Stimulated activated memory B cell treated with anti-CD40 and anti-IgM and Interleukin-4, amounts not matched to agents 10 μg/mL and 1 μg/mL and 100 μg/mL, for 72 hours (primary cell): ENCODE data around the gene POP5.

Experiments used
- ATAC-seq: fragments of 150-1000 bp; cut with Tn5 transposase; 2 replicates; pipeline ENCODE4 v1.10.0; 2021
- H3K27ac Mint-ChIP-seq: one replicate; pipeline ENCODE4 v1.8.0; 2022; ENCODE audit warnings: mild to moderate bottlenecking, mixed read lengths
- H3K27me3 Mint-ChIP-seq: one replicate; pipeline ENCODE4 v1.8.0; 2022; ENCODE audit warnings: mixed read lengths
- H3K36me3 Mint-ChIP-seq: one replicate; pipeline ENCODE4 v1.8.0; 2022; ENCODE audit warnings: mixed read lengths
- H3K4me1 Mint-ChIP-seq: one replicate; pipeline ENCODE4 v1.8.0; 2022; ENCODE audit warnings: mixed read lengths
- H3K4me3 Mint-ChIP-seq: one replicate; pipeline ENCODE4 v1.8.0; 2022; ENCODE audit warnings: mild to moderate bottlenecking, moderate library complexity, mixed read lengths
- H3K9me3 Mint-ChIP-seq: one replicate; pipeline ENCODE4 v1.8.0; 2022; ENCODE audit warnings: mixed read lengths

POP5 gene

GRCh38 chr12:120598674-120599463 is 17.7 kb upstream of the POP5 start:
- H3K36me3 Mint-ChIP-seq: no peaks in the 10 kb centered on the region
- no peak overlapping the region for H3K4me3 Mint-ChIP-seq
- no peak overlapping the region for H3K27ac Mint-ChIP-seq
- peaks cover 8% of the 10 kb centered on the region for H3K4me1 Mint-ChIP-seq
- ATAC-seq: peak; percentile 41
- H3K9me3 Mint-ChIP-seq: no peaks in the 10 kb centered on the region
- H3K27me3 Mint-ChIP-seq: peaks cover 42% of the 10 kb centered on the region

- peaks cover 8% of the 10 kb centered on the region for H3K4me1 Mint-ChIP-seq
- H3K27me3 Mint-ChIP-seq: peaks cover 41% of the 10 kb centered on the region
- ATAC-seq: no peak
- H3K36me3 Mint-ChIP-seq: no peaks in the 10 kb centered on the region
- H3K9me3 Mint-ChIP-seq: no peaks in the 10 kb centered on the region
- H3K4me3 Mint-ChIP-seq: no peak overlapping the region
- no peak overlapping the region for H3K27ac Mint-ChIP-seq
Measured at GRCh38 chr12:120597861-120598260, 16.7 kb upstream of the POP5 start.

- H3K36me3 Mint-ChIP-seq: no peaks in the 10 kb centered on the region
- peaks cover 31% of the 10 kb centered on the region for H3K27me3 Mint-ChIP-seq
Measured at GRCh38 chr12:120596901-120597300, 15.7 kb upstream of the POP5 start.

GRCh38 chr12:120592121-120593049 is 11.2 kb upstream of the POP5 start:
- Mint-ChIP-seq H3K36me3 (no peaks in the 10 kb centered on the region), H3K4me1 (no peaks in the 10 kb centered on the region), H3K27ac (no peak overlapping the region)

More at GRCh38 chr12:120596901-120597300, 15.7 kb upstream of the POP5 start:
- Mint-ChIP-seq H3K4me3 (no peak overlapping the region), H3K27ac (no peak overlapping the region), H3K4me1 (no peaks in the 10 kb centered on the region), H3K9me3 (no peaks in the 10 kb centered on the region)
- no peak for ATAC-seq

GRCh38 chr12:120590741-120591407 is 9.7 kb upstream of the POP5 start:
- H3K4me3 Mint-ChIP-seq: no peak overlapping the region
- H3K9me3 Mint-ChIP-seq: no peaks in the 10 kb centered on the region
- no peaks in the 10 kb centered on the region for H3K36me3 Mint-ChIP-seq
- no peak overlapping the region for H3K27ac Mint-ChIP-seq
- ATAC-seq: no peak
- H3K27me3 Mint-ChIP-seq: no peaks in the 10 kb centered on the region
- H3K4me1 Mint-ChIP-seq: no peaks in the 10 kb centered on the region

More at GRCh38 chr12:120592121-120593049, 11.2 kb upstream of the POP5 start:
- no peak for ATAC-seq
- peaks cover 3% of the 10 kb centered on the region for H3K27me3 Mint-ChIP-seq
- no peak overlapping the region for H3K4me3 Mint-ChIP-seq
- no peaks in the 10 kb centered on the region for H3K9me3 Mint-ChIP-seq

GRCh38 chr12:120588948-120589930 is 8.0 kb upstream of the POP5 start:
- Mint-ChIP-seq H3K27me3 (no peaks in the 10 kb centered on the region), H3K4me3 (no peak overlapping the region), H3K36me3 (no peaks in the 10 kb centered on the region), H3K4me1 (peaks cover 3% of the 10 kb centered on the region), H3K27ac (no peak overlapping the region), H3K9me3 (no peaks in the 10 kb centered on the region)
- no peak for ATAC-seq

- Mint-ChIP-seq H3K9me3 (no peaks in the 10 kb centered on the region), H3K4me3 (no peak overlapping the region), H3K4me1 (peaks cover 12% of the 10 kb centered on the region), H3K36me3 (no peaks in the 10 kb centered on the region), H3K27me3 (no peaks in the 10 kb centered on the region), H3K27ac (no peak overlapping the region)
- ATAC-seq: no peak
Measured at GRCh38 chr12:120588371-120588770, 7.2 kb upstream of the POP5 start.

- Mint-ChIP-seq H3K36me3 (no peaks in the 10 kb centered on the region), H3K27ac (no peak overlapping the region), H3K9me3 (no peaks in the 10 kb centered on the region), H3K27me3 (no peaks in the 10 kb centered on the region), H3K4me3 (no peak overlapping the region), H3K4me1 (peaks cover 19% of the 10 kb centered on the region)
- no peak for ATAC-seq
Measured at GRCh38 chr12:120586860-120587259, 5.7 kb upstream of the POP5 start.

GRCh38 chr12:120586206-120586605 is 5.0 kb upstream of the POP5 start:
- Mint-ChIP-seq H3K27ac (no peak overlapping the region), H3K9me3 (no peaks in the 10 kb centered on the region), H3K27me3 (no peaks in the 10 kb centered on the region), H3K4me1 (peaks cover 26% of the 10 kb centered on the region), H3K4me3 (no peak overlapping the region), H3K36me3 (no peaks in the 10 kb centered on the region)
- ATAC-seq: no peak

- H3K4me3 Mint-ChIP-seq: peak overlapping the region; percentile 76
- no peaks in the 10 kb centered on the region for H3K36me3 Mint-ChIP-seq
- ATAC-seq: peak; percentile 37
- H3K27me3 Mint-ChIP-seq: no peaks in the 10 kb centered on the region
- peak overlapping the region; percentile 55 for H3K27ac Mint-ChIP-seq
- H3K9me3 Mint-ChIP-seq: no peaks in the 10 kb centered on the region
- peaks cover 42% of the 10 kb centered on the region for H3K4me1 Mint-ChIP-seq
Measured at GRCh38 chr12:120584343-120585149, 3.3 kb upstream of the POP5 start.

- H3K27ac Mint-ChIP-seq: no peak overlapping the region
- no peaks in the 10 kb centered on the region for H3K9me3 Mint-ChIP-seq
- H3K36me3 Mint-ChIP-seq: no peaks in the 10 kb centered on the region
- peak; percentile 25 for ATAC-seq
- peak overlapping the region; percentile 65 for H3K4me3 Mint-ChIP-seq
- peaks cover 48% of the 10 kb centered on the region for H3K4me1 Mint-ChIP-seq
- no peaks in the 10 kb centered on the region for H3K27me3 Mint-ChIP-seq
Measured at GRCh38 chr12:120583478-120584030, 2.4 kb upstream of the POP5 start.

GRCh38 chr12:120581998-120582397 is 796 bp upstream of the POP5 start:
- peak overlapping the region; percentile 87 for H3K27ac Mint-ChIP-seq
- H3K27me3 Mint-ChIP-seq: no peaks in the 10 kb centered on the region
- H3K9me3 Mint-ChIP-seq: no peaks in the 10 kb centered on the region
- peaks cover 48% of the 10 kb centered on the region for H3K4me1 Mint-ChIP-seq
- peaks cover 8% of the 10 kb centered on the region for H3K36me3 Mint-ChIP-seq
- peak overlapping the region; percentile 96 for H3K4me3 Mint-ChIP-seq
- no peak for ATAC-seq

- no peaks in the 10 kb centered on the region for H3K27me3 Mint-ChIP-seq
- peaks cover 13% of the 10 kb centered on the region for H3K36me3 Mint-ChIP-seq
- H3K27ac Mint-ChIP-seq: no peak overlapping the region
Measured at GRCh38 chr12:120579179-120579578, 2.0 kb downstream of the POP5 start.

More at GRCh38 chr12:120579179-120579578, 2.0 kb downstream of the POP5 start:
- Mint-ChIP-seq H3K4me3 (no peak overlapping the region), H3K9me3 (no peaks in the 10 kb centered on the region), H3K4me1 (peaks cover 44% of the 10 kb centered on the region)
- no peak for ATAC-seq
